Upper lobe of right lung (tissue), 1 donor: ENCODE measurements around the gene MLYCD. TPM values are rescaled to one million over a fixed set of nuclear protein-coding genes. Genes with fewer than 3 reads are reported as not detected.
A peak's percentile ranks its signal among the peaks of the same experiment; 100 is the strongest.
"Not testable (repeated sequence)": the region's sequence is repeated elsewhere in the genome, so short reads cannot be mapped to it uniquely, and the experiment has no call there.

Source experiments
- ATAC-seq: fragments of 200-7000 bp; cut with Tn5 transposase; one replicate; pipeline ENCODE4 v1.9.1; 2020; ENCODE audit warnings: mild to moderate bottlenecking, moderate library complexity
- DNase-seq: peaks from one replicate; pipeline ENCODE4 v3.0.0-alpha.2; 2020
- H3K27ac ChIP-seq: fragments of 200-600 bp; one replicate; pipeline ENCODE4 v1.8.0; 2022
- H3K27me3 ChIP-seq: fragments of 200-600 bp; one replicate; pipeline ENCODE4 v1.8.0; 2022; ENCODE audit warnings: mild to moderate bottlenecking
- H3K36me3 ChIP-seq: fragments of 200-600 bp; one replicate; pipeline ENCODE4 v1.8.0; 2022
- H3K4me1 ChIP-seq: fragments of 200-600 bp; one replicate; pipeline ENCODE4 v1.8.0; 2022
- H3K4me3 ChIP-seq: fragments of 200-600 bp; one replicate; pipeline ENCODE4 v1.8.0; 2022; ENCODE audit warnings: mild to moderate bottlenecking
- H3K9me3 ChIP-seq: fragments of 200-600 bp; one replicate; pipeline ENCODE4 v1.8.0; 2022
- CTCF ChIP-seq: fragments of 200-600 bp; IDR thresholded peaks from one replicate; pipeline ENCODE4 v1.8.0; 2022; ENCODE audit warnings: antibody characterized with exemption
- intact Hi-C: fragments of 100-400 bp; cut with DNase I; formaldehyde crosslinking; loops from one replicate; pipeline ENCODE4 v1.11.0; 2022
- total RNA-seq: library from RNA; stranded (reverse); fragmentation: NEBNext Ultra II Directional; extraction: Animal tissue kit (Norgen Biotek cat#: 25700); gene quantifications from one replicate; pipeline ENCODE4 v1.2.1, GENCODE V29; 2021
- donor health status: DM: no; HTN: yes; CAD: no; lungs with severe emphysema.

Gene MLYCD
- total RNA-seq, 1 donor from 2014 or later: 9.7 TPM

- no peaks in the 10 kb centered on the region for H3K4me1 ChIP-seq
- DNase-seq (no peak), ATAC-seq (peak; percentile 53)
- TF ChIP-seq CTCF: no peak
- H3K27ac ChIP-seq: no peak overlapping the region
- H3K4me3 ChIP-seq: no peak overlapping the region
- intact Hi-C loops: no loop called here
- no peaks in the 10 kb centered on the region for H3K36me3 ChIP-seq
- no peaks in the 10 kb centered on the region for H3K9me3 ChIP-seq
- H3K27me3 ChIP-seq: no peaks in the 10 kb centered on the region
Observed at GRCh38 chr16:83939266-83939855, 40.4 kb downstream of the MLYCD start.

- intact Hi-C loops: no loop called here
- no peaks in the 10 kb centered on the region for H3K9me3 ChIP-seq
- ATAC-seq (no peak), DNase-seq (no peak)
- H3K27ac ChIP-seq: no peak overlapping the region
- no peak overlapping the region for H3K4me3 ChIP-seq
- no peak for TF ChIP-seq CTCF
- no peaks in the 10 kb centered on the region for H3K27me3 ChIP-seq
- no peaks in the 10 kb centered on the region for H3K4me1 ChIP-seq
- no peaks in the 10 kb centered on the region for H3K36me3 ChIP-seq
Observed at GRCh38 chr16:83940119-83940518, 41.2 kb downstream of the MLYCD start.

GRCh38 chr16:83940630-83941378 lies 41.9 kb downstream of the MLYCD start:
- TF ChIP-seq CTCF: no peak
- no peaks in the 10 kb centered on the region for H3K36me3 ChIP-seq
- intact Hi-C loops: no loop called here
- no peak overlapping the region for H3K4me3 ChIP-seq
- no peaks in the 10 kb centered on the region for H3K27me3 ChIP-seq
- H3K4me1 ChIP-seq: no peaks in the 10 kb centered on the region
- H3K9me3 ChIP-seq: no peaks in the 10 kb centered on the region
- no peak for DNase-seq
- no peak overlapping the region for H3K27ac ChIP-seq
- no peak for ATAC-seq

- H3K27ac ChIP-seq, ATAC-seq, H3K4me1 ChIP-seq, H3K27me3 ChIP-seq, DNase-seq, H3K4me3 ChIP-seq, H3K36me3 ChIP-seq, intact Hi-C loops, H3K9me3 ChIP-seq: not testable (repeated sequence)
Observed at GRCh38 chr16:83941546-83941945, 42.6 kb downstream of the MLYCD start.

- Histone ChIP-seq H3K4me1 (no peaks in the 10 kb centered on the region), H3K4me3 (no peak overlapping the region), H3K27me3 (no peaks in the 10 kb centered on the region), H3K36me3 (no peaks in the 10 kb centered on the region), H3K9me3 (no peaks in the 10 kb centered on the region), H3K27ac (no peak overlapping the region)
- intact Hi-C loops: no loop called here
- no peak for DNase-seq
- peak; percentile 4 for ATAC-seq
- no peak for TF ChIP-seq CTCF
Observed at GRCh38 chr16:83942074-83942473, 43.2 kb downstream of the MLYCD start.

GRCh38 chr16:83942815-83943515 lies 44.0 kb downstream of the MLYCD start:
- DNase-seq (no peak), ATAC-seq (peak; percentile 56)
- intact Hi-C loops: no loop called here
- no peaks in the 10 kb centered on the region for H3K4me1 ChIP-seq
- TF ChIP-seq CTCF: no peak
- no peaks in the 10 kb centered on the region for H3K9me3 ChIP-seq
- no peaks in the 10 kb centered on the region for H3K36me3 ChIP-seq
- H3K27ac ChIP-seq: no peak overlapping the region
- no peak overlapping the region for H3K4me3 ChIP-seq
- no peaks in the 10 kb centered on the region for H3K27me3 ChIP-seq
